Adrenal gland (tissue), 12 donors: ENCODE results near the gene PCSK6. TPM values are rescaled to one million over a fixed set of nuclear protein-coding genes. Genes with fewer than 3 reads are reported as not detected.

ENCODE experiments used
- DNase-seq, 7 donors: peaks; one replicate each; pipeline ENCODE4 v3.0.0-alpha.2; 2019 to 2020
- H3K27ac ChIP-seq, 5 donors: fragments of 200-600 bp; sonication (generic) in 4 of 5; 1 replicate in 3 of 5; 2 replicates in 2 of 5; pipeline versions ENCODE4 v1.5.1 to v1.8.0; 2016 to 2020; ENCODE audit warnings: mild to moderate bottlenecking in 1 of 5
- H3K27me3 ChIP-seq: fragments of 200-600 bp; 2 replicates; pipeline ENCODE4 v1.8.0; 2021
- H3K36me3 ChIP-seq, 2 donors: fragments of 200-600 bp; replicated peaks in 1 of 2; 1 replicate in 1 of 2; 2 replicates in 1 of 2; pipeline versions ENCODE4 v1.5.1 to v1.8.0; 2018 to 2022
- H3K4me1 ChIP-seq, 2 donors: fragments of 200-600 bp; replicated peaks in 1 of 2; 1 replicate in 1 of 2; 2 replicates in 1 of 2; pipeline versions ENCODE4 v1.5.1 to v1.8.0; 2018 to 2021
- H3K4me3 ChIP-seq, 4 donors: fragments of 200-600 bp; sonication (generic) in 3 of 4; one replicate each; pipeline ENCODE4 v1.5.1; 2016 to 2018
- H3K9me3 ChIP-seq, 3 donors: fragments of 200-600 bp; sonication (generic) in 1 of 3; replicated peaks in 1 of 3; 1 replicate in 2 of 3; 2 replicates in 1 of 3; pipeline versions ENCODE4 v1.5.1 to v1.8.0; 2016 to 2021
- CTCF ChIP-seq, 6 experiments: fragments of 450-650 bp in 4 of 6; fragments of 200-600 bp in 2 of 6; sonication (generic) in 1 of 6; IDR thresholded peaks; 1 replicate in 5 of 6; 2 replicates in 1 of 6; pipeline versions ENCODE4 v1.5.1 to v1.8.0; 2016 to 2021; ENCODE audit warnings: antibody characterized with exemption in 6 of 6, mild to moderate bottlenecking in 2 of 6, moderate library complexity in 1 of 6
- POLR2A ChIP-seq, 2 donors: fragments of 450-650 bp; IDR thresholded peaks; one replicate each; pipeline ENCODE4 v1.6.1; 2017; ENCODE audit warnings: antibody characterized with exemption in 2 of 2, mild to moderate bottlenecking in 2 of 2, moderate library complexity in 1 of 2
- WGBS, 4 donors: extraction: QIAGEN DNeasy Blood & Tissue Kit in 2 of 4; methylation state at CpG; one replicate each; pipeline versions ENCODE4 v1.1.5 to v1.1.7; 2013 to 2017; 5-methylcytosine and 5-hydroxymethylcytosine counted together
- intact Hi-C, 2 donors: fragments of 100-400 bp; cut with DNase I; formaldehyde crosslinking; loops; one replicate each; pipeline versions ENCODE4 v1.14.1 to v1.15.0; 2022 to 2023
- polyA plus RNA-seq, 3 donors: library from polyadenylated mRNA; stranded (reverse); fragments of 200-250 nt in 2 of 3; fragments of 350-450 nt in 1 of 3; fragmentation: Illumina TruSeq in 1 of 3; extraction: RNeasy Lipid Tissue Mini Kit (QIAGEN cat#74804) in 1 of 3; gene quantifications; one replicate each; pipeline ENCODE4 v1.2.3, GENCODE V29; 2013 to 2014
- total RNA-seq, 9 donors: library from RNA; depleted of rRNA in 4 of 9; stranded (reverse); fragments of >200 nt in 4 of 9; fragments of 120-200 nt in 1 of 9; fragmentation: NEBNext Ultra II Directional in 1 of 9; extraction: Animal tissue kit (Norgen Biotek cat#: 25700) in 1 of 9; gene quantifications; one replicate each; pipeline versions ENCODE4 v1.1.0 to v1.2.4, GENCODE V29; 2013 to 2023
- donor health status: healthy with polysubstance abuse.
- donor health status: Bipolar disorder and iron deficiency.
- donor health status: DM: yes; HTN: yes; CAD: no.
- donor health status: DM: no; HTN: no; CAD: no.
- donor health status: DM: no; HTN: no; CAD: no.
- donor health status: DM: yes; HTN: yes; CAD: no.

PCSK6 gene
- total and polyA plus RNA-seq, 12 donors: 0.88 to 53.0 (median 5.6) TPM

GRCh38 chr15:101458908-101459578 lies 30.5 kb downstream of the PCSK6 start:
- WGBS, 4 donors: 71 to 79% (median 73%) methylated on average over 16 of the region's 16 CpGs
- Histone ChIP-seq H3K27ac (peak overlapping the region in 2 of 5 donors; percentile 21 to 41), H3K27me3 (no peaks in the 10 kb centered on the region), H3K4me1 (peaks cover 6 to 9% of the 10 kb centered on the region in 2 donors), H3K9me3 (no peaks in the 10 kb centered on the region), H3K4me3 (no peak overlapping the region), H3K36me3 (no peaks in the 10 kb centered on the region)
- intact Hi-C loops: no loop called here
- DNase-seq: peak in 1 of 7 donors; percentile 29
- no peak for TF ChIP-seq POLR2A (IDR thresholded peaks at IDR 0.05)

- intact Hi-C loops: no loop called here
- Histone ChIP-seq H3K4me1 (peaks cover 6 to 9% of the 10 kb centered on the region in 2 donors), H3K36me3 (no peaks in the 10 kb centered on the region), H3K4me3 (no peak overlapping the region), H3K9me3 (no peaks in the 10 kb centered on the region), H3K27ac (peak overlapping the region in 2 of 5 donors; percentile 18 to 21), H3K27me3 (no peaks in the 10 kb centered on the region)
- no peak for DNase-seq
- 91 to 96% (median 92%) methylated on average over 18 to 23 of the region's 23 CpGs for WGBS, 4 donors
- TF ChIP-seq POLR2A (IDR thresholded peaks at IDR 0.05) (no peak), CTCF (IDR thresholded peaks at IDR 0.05) (no peak)
Measured at GRCh38 chr15:101458158-101458900, 31.2 kb downstream of the PCSK6 start.

GRCh38 chr15:101457696-101458095 lies 31.8 kb downstream of the PCSK6 start:
- no peak overlapping the region for H3K27ac ChIP-seq
- no peaks in the 10 kb centered on the region for H3K36me3 ChIP-seq
- no peaks in the 10 kb centered on the region for H3K9me3 ChIP-seq
- intact Hi-C loops: no loop called here
- no peaks in the 10 kb centered on the region for H3K27me3 ChIP-seq
- no peak overlapping the region for H3K4me3 ChIP-seq
- WGBS, 4 donors: 63 to 81% (median 79%) methylated on average over 8 to 9 of the region's 9 CpGs
- DNase-seq: no peak
- peaks cover 6 to 9% of the 10 kb centered on the region in 2 donors for H3K4me1 ChIP-seq
- TF ChIP-seq CTCF (IDR thresholded peaks at IDR 0.05) (no peak), POLR2A (IDR thresholded peaks at IDR 0.05) (no peak)

GRCh38 chr15:101456057-101456739 lies 33.3 kb downstream of the PCSK6 start:
- peaks cover 12 to 21% of the 10 kb centered on the region in 2 donors for H3K4me1 ChIP-seq
- H3K4me3 ChIP-seq: no peak overlapping the region
- DNase-seq: no peak
- WGBS, 4 donors: 78 to 87% (median 80%) methylated on average over 14 of the region's 14 CpGs
- TF ChIP-seq CTCF (IDR thresholded peaks at IDR 0.05) (no peak), POLR2A (IDR thresholded peaks at IDR 0.05) (no peak)
- H3K27me3 ChIP-seq: no peaks in the 10 kb centered on the region
- intact Hi-C loops: no loop called here
- no peaks in the 10 kb centered on the region for H3K36me3 ChIP-seq
- peak overlapping the region in 1 of 5 donors; percentile 71 for H3K27ac ChIP-seq
- no peaks in the 10 kb centered on the region for H3K9me3 ChIP-seq
